A673 (cell line): Measurements from ENCODE around the gene ATXN2.

Experiments used
- EZH2 ChIP-seq: fragments of 200-600 bp; sonication (generic); IDR thresholded peaks from 2 replicates; pipeline ENCODE4 v1.6.1; 2017; ENCODE audit warnings: borderline replicate concordance, low read depth, mild to moderate bottlenecking, mixed read lengths, antibody characterized with exemption, low read length; ENCODE audit not compliant: poor library complexity, severe bottlenecking
- TF ChIP-seq, protein P1 (sequence below): fragments of 300-800, 200-600 bp; sonication (generic); conservative IDR thresholded peaks from 2 replicates; pipeline ENCODE4 v1.5.1; 2017; ENCODE audit warnings: low read depth, mild to moderate bottlenecking, antibody characterized with exemption, low read length, moderate library complexity, mixed read lengths

DNA sequence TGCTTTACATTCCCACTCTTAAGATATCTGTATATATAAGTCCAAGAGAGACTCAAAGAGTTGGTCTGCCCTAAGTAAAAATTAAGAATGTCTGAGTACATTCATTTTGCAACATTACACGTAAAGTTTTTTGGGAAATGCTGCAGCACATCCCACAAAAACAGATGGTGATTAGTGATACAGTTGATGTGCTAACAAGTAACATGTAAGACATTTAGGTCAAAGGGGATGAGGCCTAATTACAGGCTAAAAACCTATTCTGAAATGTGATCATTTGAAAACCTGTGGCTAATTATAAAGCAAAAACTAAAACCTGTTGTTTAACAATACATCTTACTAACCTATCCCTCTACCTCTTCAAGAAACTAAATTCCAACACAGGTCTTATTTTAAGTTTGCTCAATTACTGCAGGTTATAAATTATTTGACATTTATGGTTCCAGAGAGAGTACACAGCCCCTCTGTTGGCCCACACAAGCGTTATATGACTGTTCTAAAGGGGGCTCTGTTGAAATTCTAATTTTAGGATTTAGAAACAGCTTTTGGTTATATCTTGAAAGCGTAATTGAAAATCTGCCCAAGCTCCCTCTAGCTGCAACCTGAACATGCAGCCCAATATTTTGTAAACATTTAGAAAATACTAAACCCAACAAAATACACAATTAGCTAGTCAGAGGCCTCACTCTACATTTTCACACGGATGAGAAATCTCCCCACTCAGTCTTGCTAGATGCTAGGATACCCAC lies 43.7 kb upstream of the ATXN2 start:
- TF ChIP-seq, protein P1, sequence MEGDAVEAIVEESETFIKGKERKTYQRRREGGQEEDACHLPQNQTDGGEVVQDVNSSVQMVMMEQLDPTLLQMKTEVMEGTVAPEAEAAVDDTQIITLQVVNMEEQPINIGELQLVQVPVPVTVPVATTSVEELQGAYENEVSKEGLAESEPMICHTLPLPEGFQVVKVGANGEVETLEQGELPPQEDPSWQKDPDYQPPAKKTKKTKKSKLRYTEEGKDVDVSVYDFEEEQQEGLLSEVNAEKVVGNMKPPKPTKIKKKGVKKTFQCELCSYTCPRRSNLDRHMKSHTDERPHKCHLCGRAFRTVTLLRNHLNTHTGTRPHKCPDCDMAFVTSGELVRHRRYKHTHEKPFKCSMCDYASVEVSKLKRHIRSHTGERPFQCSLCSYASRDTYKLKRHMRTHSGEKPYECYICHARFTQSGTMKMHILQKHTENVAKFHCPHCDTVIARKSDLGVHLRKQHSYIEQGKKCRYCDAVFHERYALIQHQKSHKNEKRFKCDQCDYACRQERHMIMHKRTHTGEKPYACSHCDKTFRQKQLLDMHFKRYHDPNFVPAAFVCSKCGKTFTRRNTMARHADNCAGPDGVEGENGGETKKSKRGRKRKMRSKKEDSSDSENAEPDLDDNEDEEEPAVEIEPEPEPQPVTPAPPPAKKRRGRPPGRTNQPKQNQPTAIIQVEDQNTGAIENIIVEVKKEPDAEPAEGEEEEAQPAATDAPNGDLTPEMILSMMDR: no peak
- TF ChIP-seq EZH2: no peak
